NCI-H2196 (cell line): ENCODE data around the gene HMGXB3.
"Not testable (repeated sequence)": the region's sequence is repeated elsewhere in the genome, so short reads cannot be mapped to it uniquely, and the experiment has no call there.

Source experiments
- DNase-seq: peaks from one replicate; lab custom pipeline; 2025; ENCODE audit not compliant: unreplicated experiment; lab: John Stamatoyannopoulos, UW

The HMGXB3 gene

DNA sequence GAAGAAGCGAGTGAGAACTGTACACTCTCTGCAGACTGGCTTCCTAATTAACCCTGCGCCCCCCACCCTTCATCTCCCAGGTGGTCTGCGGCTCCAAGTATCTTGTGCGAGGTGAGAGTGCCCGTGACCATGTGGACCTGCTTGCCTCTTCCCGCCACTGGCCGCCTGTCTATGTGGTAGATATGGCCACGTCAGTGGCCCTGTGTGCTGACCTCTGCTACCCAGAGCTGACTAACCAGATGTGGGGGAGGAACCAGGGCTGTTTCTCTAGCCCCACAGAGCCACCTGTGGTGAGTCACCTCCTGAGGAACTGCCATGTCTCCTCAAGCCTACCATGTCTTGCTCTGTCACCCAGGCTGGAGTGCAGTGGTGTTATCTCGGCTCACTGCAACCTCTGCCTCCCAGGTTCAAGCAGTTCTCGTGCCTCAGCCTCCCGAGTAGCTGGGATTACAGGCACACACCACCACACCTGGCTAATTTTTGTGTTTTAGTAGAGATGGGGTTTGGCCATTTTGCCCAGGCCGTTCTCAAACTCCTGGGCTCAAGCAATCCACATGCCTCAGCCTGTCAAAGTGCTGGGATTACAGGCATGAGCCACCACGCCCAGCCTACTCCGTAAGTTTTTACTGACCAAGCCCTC, 49.8 kb downstream of the HMGXB3 start:
- DNase-seq = not testable (repeated sequence)

DNA sequence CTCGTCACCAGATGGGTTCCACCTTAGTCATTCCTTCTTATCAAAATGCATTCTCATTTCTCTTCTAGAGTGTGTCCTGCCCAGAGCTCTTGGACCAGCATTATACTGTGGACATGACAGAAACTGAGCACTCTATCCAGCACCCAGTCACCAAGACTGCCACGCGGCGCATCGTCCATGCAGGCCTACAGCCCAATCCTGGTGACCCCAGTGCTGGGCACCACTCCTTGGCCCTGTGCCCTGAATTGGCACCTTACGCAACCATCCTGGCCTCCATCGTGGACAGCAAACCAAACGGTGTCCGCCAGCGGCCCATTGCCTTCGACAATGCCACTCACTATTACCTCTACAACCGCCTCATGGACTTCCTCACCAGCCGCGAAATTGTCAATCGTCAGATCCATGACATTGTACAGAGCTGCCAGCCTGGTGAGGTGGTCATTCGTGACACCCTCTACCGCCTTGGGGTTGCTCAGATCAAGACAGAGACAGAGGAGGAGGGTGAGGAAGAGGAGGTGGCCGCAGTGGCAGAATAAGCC, 51.2 kb downstream of the HMGXB3 start:
- DNase-seq = no peak

DNA sequence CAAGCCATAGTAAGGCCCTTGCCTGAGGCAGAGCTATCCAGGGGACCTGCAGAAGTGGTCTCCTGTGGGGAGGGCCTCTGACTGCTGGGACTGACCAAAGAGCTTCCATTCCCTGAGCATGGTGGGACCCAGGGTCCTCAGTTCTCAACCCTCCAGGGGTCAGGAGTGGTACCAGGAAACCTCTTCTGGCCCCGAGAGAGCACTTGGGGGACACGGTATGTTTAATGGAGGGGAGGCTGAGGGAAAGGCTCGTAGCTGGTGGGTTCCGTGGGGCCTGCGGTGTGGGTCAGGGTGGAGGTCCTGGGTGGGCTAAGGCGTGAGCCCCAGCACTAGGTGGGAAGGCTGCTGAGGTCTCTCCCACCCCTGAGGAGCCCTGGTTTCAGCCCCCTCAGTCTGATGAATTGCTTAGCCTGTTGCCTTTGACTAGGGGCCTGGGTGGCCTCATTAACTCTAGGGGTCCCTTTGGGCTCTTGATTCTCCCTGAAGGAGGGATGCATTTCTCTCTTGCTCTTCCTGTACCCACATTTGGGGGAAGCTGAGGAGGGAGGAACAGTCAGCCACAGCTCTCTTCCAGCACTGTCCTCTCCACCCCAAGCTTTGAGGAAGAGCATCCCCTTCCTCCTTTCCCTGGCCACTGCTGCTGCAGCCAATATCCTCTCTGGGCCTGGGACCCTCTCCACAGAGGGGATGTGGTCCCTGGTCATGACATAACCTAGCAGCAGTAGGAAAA, 51.9 kb downstream of the HMGXB3 start:
- no peak for DNase-seq

DNA sequence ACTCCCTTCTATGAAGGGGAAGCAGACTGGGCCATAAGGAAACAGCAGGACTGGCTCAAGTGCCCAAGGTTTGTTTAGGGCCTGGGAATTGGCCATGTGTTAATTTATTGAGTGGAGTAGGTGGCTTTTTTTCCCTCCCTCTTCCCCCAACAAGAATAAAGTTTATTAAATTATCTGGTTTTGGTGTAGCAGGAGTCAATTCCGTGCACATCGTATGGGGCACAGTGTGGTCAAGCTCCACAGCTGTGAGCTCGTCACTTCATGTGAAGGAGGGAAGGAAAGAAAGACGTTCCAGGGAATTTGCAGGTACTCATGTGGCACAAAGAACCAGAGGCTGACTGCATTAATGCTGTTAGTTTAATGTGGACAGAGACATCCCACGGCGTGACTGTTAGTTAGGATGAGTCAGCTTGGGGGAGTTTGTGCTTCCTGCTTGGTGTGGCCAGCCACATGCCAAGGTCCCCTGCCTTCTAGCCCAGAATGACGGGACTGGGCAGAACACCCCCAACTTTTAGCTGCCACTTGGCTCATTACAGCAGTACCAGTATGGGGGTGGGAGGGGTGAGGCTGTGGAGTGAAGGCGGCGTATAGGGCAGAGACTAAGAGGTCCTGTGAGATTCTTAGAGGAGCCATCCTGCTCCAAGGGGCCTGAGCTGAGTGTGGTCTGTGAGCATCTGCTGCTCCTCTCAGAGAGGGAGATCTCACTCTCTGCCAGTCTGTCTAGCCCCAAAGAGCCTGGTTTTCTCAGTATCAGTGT, 52.6 kb downstream of the HMGXB3 start:
- no peak for DNase-seq

DNA sequence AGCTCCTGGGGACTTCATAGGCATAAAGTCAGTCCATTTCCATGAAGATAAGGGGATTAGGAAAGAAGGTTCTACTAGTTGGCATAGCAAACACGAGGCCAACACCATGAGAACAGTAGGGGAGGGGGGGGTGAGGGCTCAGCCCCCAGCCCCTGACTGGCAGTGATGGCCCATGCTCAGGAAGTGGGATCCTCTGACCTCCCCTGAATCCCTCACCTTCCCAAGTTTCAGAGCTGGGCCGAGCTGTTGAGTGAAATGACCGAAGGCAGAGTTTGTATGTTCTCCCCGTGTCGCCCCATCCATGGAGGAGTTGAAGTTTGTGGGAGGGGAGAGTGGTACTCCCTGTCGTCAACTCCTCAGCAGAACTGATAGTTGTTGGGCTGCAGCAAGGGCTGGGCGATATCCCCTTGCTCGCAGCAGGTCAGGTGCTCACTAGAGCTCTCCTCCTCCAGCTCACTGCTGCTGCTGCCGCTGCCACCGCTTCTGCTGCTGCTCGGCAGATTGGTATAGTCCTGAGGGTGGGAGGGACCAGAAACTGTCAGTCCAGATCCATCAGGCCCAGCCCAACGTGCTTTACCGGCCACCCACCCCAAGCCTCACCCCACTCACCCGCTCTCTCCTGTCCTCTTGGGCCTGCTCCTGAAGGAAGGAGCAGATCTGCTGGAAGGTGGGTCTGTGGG, 53.3 kb downstream of the HMGXB3 start:
- no peak for DNase-seq

DNA sequence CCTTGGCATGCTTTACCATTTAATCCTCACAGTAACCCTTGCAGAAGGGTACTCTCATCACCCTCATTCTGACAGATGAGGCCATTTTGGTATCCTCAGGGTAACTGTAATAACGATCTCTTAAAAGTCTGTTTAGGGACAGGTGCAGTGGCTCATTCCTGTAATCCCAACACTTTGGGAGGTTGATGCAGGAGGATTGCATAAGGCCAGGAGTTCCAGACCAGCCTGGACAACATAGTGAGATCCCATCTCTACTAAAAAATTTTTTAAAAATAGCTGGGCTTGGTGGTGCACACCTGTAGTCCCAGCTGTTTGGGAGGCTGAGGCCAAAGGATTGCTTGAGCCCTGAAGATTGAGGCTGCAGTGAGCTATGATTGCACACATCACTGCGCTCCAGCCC, 54.0 kb downstream of the HMGXB3 start:
- DNase-seq = no peak

DNA sequence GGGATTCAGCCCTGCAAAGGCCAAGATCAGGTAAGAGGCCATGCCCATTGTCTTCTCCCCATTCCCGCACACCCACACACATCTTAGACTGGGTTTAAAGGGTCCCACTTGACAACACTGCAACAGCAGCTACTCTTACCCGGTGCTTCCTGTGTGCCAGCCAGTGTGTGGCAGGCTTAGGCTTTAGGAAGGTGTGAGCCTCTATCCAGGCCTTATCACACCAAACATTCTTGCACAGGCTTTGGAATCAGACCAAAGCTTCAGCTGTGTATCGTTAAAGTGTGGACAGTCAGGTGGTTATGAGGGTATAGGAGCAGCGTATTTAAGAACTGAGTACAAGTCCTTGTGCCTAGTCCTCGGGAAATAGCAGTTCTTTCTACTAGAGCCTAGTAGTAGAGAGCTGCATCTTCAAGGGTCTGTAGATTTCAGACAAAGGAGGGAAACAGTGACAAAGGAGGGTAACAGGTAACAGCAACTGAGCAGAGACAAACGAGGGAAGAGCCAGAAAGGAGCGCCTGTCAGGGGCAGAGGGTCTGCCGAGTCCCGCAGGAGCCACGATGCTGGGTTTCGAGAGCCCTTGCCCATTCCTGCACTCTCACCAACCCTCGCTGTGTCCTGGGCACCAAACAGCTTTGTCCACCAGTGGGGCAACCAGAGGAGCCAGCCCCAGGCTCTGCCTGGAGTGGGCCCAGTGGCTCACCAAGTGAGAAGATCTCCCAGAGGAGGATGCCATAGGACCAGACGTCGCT, 55.0 kb downstream of the HMGXB3 start:
- no peak for DNase-seq

DNA sequence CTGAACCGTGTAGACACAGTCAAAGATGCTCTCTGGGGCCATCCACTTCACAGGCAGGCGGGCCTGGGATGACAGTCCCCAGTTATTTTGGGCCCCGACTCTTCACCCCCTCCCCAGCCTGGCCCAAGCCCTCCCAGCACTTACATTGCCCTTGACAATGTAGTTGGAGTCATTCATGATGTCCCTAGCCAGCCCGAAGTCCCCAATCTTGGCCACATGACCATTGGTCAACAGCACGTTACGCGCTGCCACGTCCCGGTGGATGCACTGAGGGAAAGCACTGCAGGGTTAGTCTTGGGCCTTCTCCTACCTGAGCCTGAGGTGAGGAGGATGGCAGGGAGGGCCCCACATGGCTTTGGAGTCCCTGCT, 55.5 kb downstream of the HMGXB3 start:
- DNase-seq = no peak

DNA sequence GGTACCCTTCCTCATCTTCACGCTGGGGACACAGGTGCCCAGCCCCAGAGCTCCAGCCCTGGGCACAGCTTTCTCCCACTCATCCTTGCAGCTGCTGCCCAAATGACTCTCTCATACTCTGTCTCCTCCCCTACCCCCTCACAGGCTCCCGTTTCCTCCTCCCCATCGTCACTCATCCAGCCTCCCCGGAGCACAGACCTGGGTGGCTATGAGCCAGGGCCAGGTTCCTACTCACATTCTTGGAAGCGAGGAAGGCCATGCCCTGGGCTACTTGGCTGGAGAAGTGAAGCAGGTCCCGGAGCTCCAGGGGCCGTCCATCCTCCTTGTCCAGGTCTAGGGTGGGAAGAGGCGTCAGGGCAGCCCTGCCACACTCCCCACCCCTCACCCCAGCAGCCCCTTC, 56.5 kb downstream of the HMGXB3 start:
- DNase-seq = no peak

DNA sequence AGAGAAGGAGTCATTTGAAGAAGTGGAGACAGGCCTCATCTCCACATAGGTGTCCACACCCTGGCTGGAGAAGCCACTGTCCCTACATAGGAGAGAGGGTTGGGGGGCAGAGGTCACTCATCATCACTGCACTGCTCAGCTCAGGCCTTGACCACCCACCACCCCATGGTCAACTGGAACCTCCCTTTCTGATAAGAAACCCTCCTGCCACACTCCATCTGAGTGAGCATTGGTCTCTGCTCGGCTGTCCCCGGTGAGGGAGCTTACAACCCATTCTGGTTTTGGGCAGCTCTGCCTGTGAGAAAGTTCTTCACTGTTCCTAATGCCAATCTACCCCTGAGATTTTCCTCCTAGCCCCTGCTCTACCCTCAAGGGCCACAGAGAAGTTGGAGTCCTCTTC, 57.0 kb downstream of the HMGXB3 start:
- DNase-seq = no peak

DNA sequence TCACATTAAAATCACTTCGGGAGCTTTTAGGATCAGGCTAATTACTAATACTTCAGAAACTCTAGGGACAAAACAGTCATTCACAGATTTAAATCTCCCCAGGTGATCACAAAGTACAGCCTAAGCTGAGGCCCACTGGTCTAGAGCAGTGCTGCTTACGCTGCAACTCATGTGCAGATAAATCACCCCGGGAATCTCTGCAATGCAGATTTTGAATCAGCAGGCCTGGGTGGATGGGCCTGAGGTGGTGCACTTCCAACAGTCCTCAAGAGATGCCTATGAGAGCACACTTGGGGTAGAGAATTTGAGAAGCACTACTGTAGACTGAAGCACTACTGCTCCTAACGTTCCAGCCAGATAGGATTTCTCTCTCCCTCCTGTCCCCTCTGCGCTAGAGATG, 57.5 kb downstream of the HMGXB3 start:
- no peak for DNase-seq

DNA sequence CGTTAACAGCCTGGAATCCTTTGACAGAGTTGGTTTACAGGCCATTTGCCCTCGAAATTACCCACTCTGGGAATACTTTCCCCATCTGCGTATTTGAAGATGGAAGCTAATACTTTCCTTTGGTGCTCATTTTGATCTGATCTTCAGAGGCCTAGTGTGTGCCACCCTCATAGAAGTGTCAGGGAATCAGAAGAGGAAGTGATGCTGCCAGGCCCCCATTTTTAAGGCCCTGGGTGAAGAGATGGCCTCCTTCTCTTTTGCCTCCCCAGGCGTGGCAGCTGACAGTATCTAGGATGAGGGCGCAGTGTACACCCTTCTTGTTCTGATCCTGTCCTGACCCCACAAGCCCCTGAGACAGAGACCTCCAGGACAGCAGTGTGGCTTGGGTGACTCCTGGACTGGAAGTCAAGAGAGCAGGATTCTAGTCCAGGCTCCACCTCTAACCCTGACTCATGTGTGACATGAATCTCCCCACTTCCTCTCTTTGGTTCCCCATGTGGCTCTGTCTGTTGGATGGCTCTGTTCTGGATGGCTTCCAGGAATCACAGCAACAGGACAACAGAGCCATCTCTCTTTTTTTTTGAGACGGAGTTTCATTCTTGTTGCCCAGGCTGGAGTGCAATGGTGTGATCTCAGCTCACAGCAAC, 58.1 kb downstream of the HMGXB3 start:
- DNase-seq = no peak

DNA sequence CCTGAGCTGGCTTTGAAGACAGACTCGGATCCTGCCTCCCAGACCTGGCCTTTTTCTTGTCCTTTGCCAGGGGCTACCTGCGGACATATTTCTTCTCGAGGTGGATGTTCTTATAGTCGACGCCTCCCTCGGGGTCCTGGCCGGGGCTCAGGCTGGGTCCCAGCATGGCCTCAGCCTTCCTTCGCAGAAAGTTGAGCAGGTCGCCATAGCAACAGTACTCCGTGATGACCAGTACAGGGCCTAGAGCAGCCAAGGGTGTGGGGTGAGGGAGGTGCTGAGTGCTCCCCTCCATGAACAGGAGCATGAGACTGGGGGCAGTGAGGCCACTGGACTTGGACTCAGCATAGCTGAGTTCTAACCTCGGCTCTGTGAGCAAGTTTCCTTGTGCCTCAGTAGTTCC, 59.1 kb downstream of the HMGXB3 start:
- DNase-seq = no peak

DNA sequence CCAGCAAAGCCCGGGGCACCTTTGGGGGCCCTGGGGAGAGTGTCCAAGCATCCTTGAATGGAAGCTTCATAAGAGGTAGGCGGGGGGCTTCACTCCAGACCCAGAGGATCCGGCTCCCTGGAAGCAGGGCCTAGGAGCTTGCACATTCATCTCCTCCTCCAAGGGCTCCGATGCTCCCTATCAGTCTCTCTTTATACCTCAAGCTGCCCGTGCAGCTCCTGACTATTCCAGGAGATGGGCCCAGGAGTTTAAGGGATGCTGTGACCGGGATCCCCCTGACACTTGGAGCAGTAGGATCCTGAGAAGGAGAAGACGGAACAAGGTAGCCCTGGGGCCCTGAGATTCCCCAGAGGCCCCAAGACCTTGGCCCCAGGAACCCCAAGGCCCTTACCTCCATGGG, 59.9 kb downstream of the HMGXB3 start:
- DNase-seq = no peak

DNA sequence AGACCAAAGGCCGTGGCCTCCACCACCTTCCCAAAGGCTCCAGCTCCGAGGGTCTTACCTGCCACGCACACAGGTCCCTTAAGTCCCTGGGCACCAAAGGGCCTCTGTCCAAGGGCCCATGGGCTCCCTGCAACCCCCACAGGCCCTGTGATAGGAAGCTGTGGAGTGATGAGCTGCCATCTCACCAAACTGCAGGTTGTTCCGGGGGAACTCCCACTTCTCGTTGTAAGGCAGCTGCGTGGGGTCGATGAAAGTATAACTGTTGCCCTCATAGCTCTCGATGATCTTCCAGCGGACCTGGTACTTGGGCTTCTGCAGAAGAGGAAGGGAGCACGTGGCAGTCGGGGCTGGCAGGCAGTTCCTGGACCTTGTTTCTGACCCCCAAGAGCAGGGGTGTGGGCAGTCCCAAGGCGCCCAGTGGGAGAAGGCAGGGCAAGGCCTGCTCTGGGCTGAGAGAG, 61.0 kb downstream of the HMGXB3 start:
- DNase-seq = no peak

DNA sequence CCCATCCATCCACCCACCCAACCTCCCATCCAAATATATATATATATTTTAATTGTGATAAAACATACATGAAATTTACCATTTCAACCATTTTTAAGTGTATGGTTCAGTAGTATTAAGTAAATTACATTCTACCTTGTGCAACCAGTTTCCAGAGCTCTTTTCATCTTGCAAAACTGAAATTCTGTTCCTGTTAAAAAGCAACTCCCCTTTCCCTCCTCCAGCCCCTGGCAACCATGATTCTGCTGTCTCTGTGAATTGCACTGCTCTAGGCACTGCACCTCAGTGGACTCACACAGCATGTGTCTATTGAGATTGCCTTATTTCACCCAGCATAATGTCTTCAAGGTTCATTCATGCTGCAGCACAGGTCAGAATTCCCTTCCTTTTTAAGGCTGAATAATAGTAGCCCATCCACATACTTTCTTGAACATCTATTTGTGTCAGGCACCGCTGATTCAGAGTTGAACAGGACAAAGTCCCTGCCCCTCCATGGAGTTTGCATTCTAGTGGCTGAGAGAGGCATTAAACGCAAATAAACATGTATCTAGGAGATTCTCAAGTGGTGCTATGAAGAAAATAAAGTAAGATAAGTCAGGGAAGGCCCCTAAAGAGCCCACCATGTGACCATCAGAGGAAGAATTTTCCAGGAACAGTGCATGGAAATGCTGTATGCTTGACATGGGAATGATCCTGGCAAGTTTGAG, 61.8 kb downstream of the HMGXB3 start:
- no peak for DNase-seq

DNA sequence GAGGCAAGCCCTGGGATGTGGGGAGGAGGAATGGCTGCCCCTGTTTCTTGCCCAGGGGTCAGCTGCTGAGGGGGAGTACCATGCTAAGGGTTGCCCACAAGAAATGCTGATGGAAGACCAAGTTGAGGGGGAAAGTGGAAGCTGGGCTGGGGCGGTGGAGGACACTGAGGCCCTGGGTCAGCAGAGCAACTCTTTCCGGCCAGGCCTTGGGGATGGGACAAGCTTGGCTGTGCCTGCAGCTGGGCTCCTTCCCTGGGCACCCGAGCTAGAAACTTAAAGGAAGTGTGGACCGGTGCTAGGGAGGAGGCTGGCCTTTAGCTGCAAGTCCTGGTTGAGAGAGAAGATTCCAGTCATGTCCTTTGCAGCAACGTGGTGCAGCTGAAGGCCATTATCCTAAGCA, 63.1 kb downstream of the HMGXB3 start:
- no peak for DNase-seq

DNA sequence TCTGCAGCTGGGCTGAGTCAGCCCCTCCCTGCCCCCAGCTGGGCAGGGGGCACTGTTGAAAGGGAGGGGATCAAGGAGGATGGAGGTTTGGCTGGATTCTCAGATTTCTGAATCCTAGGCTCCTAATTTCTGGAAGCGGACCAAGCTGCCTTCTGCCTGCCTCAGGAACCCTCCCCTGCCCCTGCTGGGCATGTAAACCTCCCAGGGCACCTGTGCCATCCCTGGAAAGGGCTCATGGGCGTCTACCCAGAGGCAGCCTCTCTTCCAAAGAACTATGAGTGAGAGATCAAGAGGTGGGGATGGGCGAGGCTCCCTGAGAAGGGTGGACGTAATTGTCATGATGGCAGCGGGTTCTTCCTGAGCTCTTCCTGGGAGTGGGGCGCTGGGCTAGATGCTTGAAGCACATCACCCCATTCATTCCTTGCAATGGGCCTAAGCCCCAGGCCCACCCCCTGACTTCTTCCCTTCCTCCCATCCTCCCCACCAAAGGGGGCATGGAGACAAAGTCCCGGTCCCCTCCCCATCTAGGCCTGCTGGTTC, 64.2 kb downstream of the HMGXB3 start:
- DNase-seq = no peak

DNA sequence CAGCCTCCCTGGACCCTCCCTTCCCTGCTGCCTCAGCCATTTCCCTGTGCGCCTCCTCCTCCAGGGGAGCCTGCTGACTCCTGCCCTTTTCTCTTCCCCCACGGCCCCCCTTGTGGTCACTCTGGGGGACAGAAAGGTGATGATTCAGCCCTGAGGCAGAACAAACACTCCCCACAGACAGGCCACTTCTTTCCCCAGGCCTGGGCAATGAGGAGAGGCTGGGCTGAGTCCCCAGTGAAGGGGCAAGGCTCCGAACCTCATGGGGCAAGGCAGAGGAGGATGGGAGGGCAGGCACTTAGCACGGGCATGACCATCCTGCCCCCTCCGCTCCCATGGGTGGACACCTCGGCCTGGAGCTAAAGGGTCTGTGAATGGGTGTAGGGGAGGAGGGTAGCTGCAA, 64.8 kb downstream of the HMGXB3 start:
- no peak for DNase-seq
